HG02571 (cell line): ENCODE results near the gene FNDC11.
A peak's percentile ranks its signal among the peaks of the same experiment; 100 is the strongest.
"Not testable (repeated sequence)": the region's sequence is repeated elsewhere in the genome, so short reads cannot be mapped to it uniquely, and the experiment has no call there.

Experiments used
- ATAC-seq: cut with Tn5 transposase; IDR thresholded peaks from one replicate; pipeline ENCODE4 v1.9.1; 2021; ENCODE audit warnings: mild to moderate bottlenecking, moderate library complexity; ENCODE audit not compliant: unreplicated experiment

Gene FNDC11

DNA sequence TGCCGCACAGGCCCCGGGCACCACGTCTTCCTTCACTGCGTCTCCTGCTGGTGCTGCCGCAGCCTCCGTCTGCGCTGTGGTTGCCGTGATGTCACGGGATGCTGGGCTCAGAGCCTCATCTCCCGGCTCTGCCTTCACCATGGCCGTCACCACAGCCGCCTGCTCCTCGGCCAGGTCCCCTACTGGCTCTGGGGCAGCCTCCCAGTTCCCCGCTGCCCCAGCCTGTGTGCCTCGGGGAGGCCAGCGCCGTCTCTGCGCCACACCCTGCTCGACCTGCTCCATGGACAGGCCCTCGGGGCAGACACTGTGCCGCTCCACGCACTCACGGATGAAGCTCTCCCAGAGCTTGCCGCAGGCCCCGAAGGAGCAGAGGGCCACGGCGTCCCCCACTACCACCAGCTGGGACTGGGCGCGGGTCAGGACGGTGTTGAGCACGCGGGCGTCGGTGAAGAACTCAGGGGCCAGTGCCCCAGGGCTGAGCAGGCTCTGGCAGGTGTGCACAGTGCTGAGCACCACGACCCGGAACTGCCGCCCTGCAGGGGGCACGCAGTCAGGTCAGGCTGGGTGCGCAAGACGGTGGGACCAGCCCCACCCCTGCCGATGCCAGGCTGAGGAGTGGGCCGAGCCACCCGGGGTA, 11.9 kb downstream of the FNDC11 start:
- ATAC-seq, result no peak

- ATAC-seq, result no peak
Observed at GRCh38 chr20:63566395-63567135, 12.6 kb downstream of the FNDC11 start.

DNA sequence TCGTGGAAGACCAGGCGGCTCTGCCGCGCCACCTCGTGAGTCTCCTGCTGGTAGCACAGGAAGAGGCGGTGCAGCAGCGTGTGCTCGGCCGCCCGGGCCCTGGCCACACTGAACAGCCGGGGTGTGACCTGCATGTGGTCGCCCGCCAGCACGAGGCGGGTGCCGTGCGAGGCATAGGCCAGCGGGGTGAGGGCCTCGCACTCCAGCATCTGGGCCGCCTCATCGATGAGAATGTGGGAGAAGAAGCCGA, 13.1 kb downstream of the FNDC11 start:
- ATAC-seq, result no peak

- ATAC-seq, result peak; percentile 55
Observed at GRCh38 chr20:63567386-63568169, 13.6 kb downstream of the FNDC11 start.

DNA sequence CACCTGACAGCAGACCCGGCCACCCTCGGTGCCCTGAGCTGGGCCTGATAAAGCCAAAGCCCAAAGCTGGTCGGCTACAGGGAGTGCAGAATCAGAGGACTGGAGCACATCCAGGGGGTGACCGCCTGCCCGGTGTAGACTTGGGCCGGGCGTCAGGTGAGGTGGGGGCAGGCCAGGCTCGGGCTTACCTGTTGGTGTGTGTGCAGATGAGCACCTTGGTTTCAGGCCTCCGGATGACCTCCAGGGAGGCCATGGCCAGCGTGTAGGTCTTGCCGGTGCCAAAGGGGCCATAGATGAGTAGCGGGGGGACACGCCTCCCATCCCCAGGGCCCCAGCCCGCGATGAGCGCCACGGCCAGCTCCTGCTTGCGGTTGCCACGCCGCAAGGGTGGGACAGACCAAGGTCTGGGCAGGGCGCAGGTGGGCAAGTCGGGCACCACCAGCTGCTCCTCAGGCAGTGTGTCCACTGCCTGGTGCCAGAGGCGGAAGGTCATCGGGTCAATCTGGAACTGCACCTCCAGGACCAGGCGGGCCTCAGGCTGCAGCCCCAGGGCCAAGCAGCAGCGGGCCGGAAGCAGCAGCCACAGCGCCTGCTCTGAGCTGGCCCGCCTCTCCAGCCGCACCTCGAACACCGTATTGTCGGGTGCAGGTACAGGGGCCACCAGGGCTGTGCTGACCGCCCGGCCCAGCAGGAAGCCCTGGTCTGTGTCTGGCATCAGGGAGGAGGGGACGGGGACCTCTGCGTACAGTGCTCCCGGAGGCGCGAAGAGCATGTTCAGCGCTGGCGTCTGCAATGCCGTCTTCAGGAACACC, 14.4 kb downstream of the FNDC11 start:
- ATAC-seq, result peak; percentile 26

GRCh38 chr20:63568986-63569949, 15.3 kb downstream of the FNDC11 start:
- ATAC-seq, result no peak

GRCh38 chr20:63570281-63571086, 16.5 kb downstream of the FNDC11 start:
- ATAC-seq, result no peak

- ATAC-seq, result not testable (repeated sequence)
Observed at GRCh38 chr20:63571087-63571478, 17.1 kb downstream of the FNDC11 start.

DNA sequence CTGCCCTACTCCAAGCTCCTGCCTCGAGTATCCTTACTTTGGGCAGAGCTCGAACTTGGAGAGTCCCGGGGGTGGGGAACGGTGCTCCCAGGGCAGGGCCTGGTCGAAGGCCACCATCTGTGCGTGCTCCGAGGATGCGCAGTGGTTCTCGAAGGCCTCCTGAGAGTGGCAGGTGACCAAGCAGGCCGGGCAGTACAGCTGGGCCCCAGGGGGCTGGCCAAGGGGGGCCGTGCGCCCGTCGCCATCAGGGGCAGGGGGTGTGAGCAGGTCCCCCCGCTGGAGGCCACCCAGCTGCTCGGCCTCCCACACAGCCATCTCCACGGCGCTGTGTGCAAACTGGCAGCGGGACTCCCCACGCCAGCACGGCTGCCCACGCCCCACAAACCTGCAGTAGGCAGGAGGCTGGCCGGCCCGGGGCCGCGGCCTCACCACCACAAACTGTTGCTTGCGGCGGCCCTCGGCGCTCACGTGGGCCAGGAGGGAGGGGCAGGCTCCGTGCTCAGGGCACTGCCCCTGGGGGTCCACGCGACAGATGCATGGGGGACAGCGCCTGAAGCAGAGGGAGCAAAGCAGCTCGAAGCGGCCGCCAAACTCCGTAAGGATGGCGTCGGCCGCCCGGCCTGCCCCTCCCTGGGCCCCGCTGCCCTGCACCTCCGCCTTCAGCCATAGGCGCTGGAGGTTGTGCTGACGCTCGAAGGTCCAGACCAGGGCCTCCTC, 18.3 kb downstream of the FNDC11 start:
- ATAC-seq, result no peak

- no peak for ATAC-seq
Observed at GRCh38 chr20:63572788-63573646, 19.1 kb downstream of the FNDC11 start.

- ATAC-seq, result no peak
Observed at GRCh38 chr20:63573647-63574131, 19.7 kb downstream of the FNDC11 start.

DNA sequence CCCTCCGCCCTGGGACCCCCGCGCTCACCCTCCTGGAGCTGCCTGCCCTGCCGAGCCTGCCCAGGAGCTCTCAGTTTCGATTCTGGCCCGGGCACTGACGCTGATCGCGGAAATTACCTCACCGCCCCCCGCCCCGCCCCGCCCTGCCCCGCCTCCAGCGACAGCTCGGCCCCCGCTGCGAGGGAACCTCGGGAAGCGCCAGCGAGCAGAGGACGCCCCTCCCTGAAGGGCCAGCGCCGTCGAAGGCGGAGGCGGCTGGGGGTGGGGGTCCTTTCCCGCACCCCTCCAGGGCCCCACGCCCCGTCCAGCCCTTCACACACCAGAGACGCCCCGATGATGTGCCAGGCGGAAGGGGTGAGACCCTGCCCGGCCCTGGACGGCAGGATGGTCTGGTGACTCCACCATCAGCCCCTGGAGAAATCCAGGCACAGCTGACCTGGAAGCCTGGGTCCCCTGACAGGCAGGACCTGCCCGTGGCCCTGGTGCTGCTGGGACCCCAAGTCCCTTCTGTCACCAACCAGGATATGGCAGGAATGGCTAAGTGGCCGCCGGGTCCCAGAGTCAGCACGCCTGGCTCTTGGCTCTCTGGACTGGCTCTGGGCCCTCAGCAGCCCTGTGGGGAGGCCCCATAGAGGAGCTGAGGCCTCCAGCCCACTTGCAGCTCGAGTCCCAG, 20.3 kb downstream of the FNDC11 start, which contains the start of gene HELZ2:
HELZ2 (minus strand) TSS at position 84 of the 673 bp plus-strand sequence. CDS start 1,854 bp downstream, outside the sequence.
- ATAC-seq, result peak; percentile 53

- no peak for ATAC-seq
Observed at GRCh38 chr20:63574829-63575743, 21.1 kb downstream of the FNDC11 start.

DNA sequence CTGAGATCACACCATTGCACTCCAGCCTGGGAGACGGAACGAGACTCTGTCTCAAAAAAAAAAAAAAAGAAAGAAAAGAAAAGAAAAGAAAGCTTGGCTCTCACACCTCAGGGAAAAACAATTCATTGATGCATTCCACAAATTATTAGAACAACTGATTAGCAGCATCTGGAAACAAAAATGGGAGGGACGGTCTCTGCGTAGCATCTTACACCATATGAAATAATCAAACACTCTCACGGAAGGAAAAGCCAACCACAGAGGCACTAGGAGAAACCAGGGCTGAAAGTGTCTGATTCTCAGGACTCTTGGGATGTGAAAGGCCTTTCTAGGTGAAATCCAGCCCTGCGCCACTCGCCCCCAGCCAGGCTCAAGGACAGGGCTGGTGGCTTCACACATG, 22.4 kb downstream of the FNDC11 start:
- no peak for ATAC-seq

DNA sequence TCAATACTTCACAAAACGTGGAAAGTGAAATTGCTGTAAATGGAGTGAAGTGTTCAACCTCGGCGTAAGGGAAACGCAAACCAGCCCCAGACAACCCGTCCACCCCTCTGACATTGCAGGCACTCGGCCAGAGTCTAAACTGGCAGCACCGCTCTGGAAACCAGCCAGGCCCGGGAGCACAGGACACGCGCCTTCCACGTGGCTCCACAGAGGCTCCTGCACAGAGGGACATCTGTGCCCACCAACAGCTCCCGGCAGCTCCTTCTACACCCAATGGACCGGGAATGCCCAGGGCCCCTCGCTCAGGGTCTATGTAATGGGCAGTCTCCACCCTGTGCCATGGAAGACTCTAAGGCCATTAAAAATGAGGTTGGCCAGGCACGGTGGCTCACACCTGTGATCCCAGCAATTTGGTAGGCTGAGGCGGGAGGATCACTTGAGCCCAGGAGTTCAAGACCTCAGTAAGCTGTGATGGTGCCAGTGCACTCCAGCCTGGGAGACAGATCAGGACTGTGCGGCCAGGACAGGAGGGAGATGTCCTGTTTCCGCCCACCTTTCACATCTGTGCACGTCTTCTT, 23.4 kb downstream of the FNDC11 start:
- ATAC-seq, result no peak
